H4 (cell line): ENCODE results near the gene SENP1. TPM values are rescaled to one million over a fixed set of nuclear protein-coding genes. Genes with fewer than 3 reads are reported as not detected.

Experiments used
- DNase-seq: peaks from one replicate; pipeline ENCODE4 v3.0.0-alpha.2; 2015; ENCODE audit warnings: low spot score
- total RNA-seq: library from RNA; depleted of rRNA; stranded (reverse); fragments of >200 nt; shearing (Covaris generic); gene quantifications from 2 replicates; pipeline ENCODE4 v1.2.3, GENCODE V29; 2014

SENP1 gene
- total RNA-seq, 1 experiment from 2014 or later = 35.8 TPM

- no peak for DNase-seq
Measured at GRCh38 chr12:48036818-48037217, 69.1 kb downstream of the SENP1 start.

DNA sequence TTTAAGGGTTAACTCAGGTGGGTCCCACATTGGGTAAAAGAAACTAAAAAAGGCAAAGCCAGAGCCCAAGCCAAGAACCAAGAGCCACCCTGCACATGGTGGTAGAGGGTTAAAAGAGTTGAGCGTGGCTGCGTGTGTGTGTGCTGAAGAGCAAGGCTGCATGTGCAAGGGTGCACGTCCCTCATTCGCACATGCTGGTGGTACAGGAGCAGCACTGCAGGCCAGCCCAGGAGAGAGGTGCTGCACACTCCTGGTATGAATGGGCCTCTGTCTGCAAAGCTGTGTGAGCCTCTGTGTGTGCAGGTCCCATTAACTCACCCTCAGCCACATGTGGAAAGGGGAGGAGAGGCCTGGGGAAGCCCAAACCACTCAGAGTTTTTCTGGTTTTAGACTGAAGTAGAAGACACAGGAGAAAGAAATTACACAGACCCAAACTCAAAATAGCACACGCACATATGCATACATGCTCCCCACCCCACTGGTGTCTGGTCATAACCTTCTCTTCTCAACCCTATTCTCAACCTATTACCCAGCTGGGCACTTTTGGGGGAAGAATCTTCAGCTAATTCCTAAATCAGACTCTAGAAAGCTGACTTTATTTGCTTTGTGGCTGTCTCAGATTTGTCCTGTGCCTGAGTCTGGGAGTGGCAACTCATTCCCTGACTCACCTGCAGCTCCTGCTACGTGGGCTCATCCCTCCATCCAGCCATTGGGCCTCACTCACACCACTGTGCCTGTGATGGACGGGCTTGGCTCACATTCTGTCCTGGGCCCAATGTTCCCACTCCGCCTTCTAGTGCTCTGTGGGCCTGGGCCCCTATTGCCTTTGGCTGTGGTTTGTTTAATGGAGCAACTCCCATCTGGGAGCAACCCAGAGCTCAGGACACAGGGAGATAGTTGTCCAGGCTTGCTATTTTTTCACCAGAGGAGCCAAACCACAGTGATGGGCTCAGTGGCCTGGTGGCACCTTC is 70.8 kb downstream of the SENP1 start:
- DNase-seq = no peak

GRCh38 chr12:48033451-48033850 is 72.4 kb downstream of the SENP1 start:
- no peak for DNase-seq

- DNase-seq = no peak
Measured at GRCh38 chr12:48032597-48032996, 73.3 kb downstream of the SENP1 start.

- DNase-seq = no peak
Measured at GRCh38 chr12:48031135-48031960, 74.5 kb downstream of the SENP1 start.

GRCh38 chr12:48030173-48030650 is 75.7 kb downstream of the SENP1 start:
- DNase-seq = no peak

DNA sequence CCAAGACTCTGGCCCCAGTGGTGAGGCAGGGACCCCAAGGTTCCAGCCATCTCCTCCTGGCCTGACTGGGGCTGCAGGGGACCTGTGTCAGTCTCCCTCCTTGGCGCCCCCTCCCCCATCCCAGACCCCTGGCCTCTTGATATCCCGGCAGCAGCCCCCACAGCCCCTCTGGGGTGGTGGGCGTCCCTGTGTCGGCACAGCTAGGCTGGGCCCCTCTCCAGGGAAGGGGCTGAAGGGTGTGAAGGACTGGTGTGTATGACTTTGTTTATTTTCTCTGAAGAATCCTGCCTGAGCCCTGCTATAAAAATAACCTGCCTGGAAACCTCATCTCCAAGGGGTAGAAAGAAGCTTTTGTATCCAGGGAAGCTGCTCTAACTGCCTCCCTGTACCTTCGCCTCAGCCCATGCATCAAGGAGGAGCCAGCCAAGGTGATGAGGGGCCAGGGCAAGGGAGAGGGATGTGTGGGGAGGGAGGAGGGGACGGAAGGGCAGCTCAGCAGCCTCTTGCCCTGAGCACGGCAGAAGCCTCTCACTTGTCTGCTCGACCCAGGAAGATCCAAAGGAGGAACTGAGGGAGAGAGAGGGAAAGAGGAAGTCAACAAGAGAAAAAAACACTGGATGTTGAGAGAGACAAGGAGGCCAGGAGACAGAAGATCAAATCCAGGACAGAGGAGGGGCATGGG is 76.2 kb downstream of the SENP1 start:
- DNase-seq = no peak

DNA sequence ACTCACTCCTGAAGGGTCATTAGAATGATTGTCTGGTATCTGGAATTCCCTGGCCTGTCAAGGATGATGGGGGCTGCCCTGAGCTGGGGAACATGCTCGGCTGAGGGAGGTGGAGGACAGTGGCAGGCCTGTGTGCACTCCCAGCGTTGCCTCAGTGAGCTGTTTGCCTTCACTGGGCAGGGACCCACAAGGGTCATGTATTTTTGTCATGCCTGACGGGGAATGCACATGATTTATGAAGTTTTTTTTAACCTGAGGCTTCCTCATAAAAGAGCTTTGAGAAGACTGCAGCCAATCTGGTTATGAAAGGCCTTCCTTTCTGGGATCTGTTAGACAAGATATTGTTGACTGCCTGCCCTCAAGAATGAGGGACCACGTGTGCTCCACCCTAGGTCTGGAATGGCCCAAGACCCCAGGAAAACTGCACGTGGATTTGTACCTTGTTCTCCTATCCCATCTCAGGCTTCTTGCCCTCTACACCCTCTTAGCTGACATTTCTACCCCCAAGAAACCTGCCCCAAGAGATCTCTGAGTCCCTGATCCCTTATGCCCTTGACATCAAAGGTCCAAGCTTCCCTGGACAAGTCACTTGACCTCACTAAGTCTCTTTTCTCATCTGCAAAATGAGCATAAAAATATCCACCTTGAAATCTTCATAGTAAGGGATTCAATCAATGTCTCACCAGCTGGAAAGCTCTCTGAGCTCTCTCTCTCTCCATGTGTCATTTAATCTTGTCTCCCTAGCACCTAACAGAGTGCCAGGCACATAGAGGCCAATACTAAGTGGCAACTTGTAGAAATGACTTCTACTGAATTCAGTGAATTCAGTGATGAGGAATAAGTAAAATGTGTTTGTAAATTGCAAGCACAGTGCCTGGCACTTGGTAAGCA is 77.1 kb downstream of the SENP1 start:
- no peak for DNase-seq

DNA sequence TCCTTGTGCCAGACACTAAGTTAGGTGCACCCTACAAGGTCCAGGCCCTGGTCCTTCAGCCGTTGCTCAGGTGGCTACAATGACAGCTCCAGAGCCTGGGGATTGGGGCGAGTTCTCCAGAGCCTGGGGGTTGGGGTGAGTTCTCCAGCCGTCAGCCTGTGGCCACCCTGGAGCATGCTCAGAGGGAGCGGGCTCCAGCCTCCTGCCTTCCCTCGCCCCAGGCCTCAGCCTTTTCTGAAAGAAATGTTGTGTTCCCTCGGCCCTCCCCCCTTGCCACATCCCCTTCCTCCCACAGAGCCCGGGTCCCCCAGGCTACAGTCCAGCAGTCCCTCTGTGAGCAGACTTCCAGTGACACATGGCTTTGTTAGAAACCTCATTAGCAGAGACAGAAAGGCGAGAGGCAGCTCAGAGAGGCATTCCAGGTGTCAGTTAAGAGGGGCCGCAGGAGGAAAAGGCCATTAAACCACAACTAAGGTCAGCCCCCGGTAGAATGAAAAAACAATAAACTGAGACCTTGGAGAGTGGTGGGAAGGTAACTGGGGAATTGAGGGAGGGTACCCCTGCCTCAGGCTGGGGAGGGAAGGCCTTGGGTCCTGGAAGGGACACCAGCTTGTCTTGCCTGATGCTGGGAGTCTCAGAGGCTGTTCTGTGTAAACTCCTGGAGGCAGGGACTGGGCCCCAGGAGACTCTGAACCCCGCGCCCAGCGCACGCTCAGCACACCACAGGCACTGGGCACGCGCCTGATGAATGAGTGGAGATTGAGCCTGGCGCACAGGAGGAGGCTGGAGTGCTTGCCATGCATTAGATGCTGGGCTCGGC is 78.5 kb downstream of the SENP1 start:
- no peak for DNase-seq

DNA sequence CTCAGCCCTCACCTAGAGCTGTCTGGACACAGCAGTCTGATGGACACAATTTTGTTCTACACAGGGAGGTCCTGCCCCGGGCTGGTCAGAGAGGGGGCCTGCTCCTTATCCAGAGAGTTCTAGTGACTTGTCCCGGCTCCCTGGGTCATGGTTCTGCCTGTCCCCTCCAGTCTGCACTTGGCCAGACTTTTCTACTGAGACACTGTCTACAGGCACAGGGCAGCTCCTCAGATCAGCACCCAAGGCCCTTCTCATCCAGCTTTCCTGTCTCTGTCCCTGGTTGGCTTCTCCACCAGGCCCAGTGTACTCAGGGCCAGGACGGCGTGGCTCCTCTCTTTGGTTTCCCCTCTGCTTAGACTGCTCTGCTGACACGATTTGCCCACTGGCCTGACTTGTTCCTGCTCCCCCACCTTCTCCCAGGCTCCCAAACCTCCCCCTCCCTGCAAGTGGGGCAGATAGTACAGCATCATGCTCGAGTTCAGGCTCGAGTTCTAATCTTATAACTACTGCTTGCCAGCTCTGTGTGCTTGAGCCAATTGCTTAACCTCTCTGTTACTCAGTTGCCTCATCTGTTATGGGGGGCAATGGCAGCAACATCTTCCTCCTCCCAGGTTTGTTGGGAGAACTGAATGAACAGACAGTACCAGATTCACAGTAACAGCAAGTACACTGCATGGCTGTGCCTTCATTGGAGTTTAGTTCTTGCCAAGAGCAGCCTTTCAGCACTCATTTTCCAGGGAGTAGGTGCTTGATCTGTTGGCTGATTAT is 79.6 kb downstream of the SENP1 start:
- no peak for DNase-seq

DNA sequence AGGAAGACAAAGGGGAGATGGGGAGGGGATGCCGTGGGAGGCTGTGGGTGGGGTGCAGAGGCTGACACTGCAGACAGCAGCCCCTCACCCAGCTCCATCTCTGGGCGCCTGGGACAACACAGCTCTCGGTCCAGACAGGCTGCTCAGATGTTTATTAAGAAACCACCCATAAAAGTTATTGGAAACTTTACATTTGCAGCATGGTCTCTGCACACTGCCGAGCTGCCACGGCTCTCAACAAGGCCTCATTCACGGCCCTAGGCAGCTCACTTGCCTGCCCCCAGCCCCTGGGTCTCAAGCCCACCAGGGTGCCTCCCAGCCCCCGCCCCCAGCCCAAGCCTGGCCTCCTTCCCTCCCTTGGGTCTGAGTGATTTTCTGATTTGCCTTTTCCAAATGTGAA is 80.6 kb downstream of the SENP1 start:
- DNase-seq = no peak

GRCh38 chr12:48024735-48025134 is 81.1 kb downstream of the SENP1 start:
- no peak for DNase-seq

GRCh38 chr12:48023386-48023785 is 82.5 kb downstream of the SENP1 start:
- DNase-seq = no peak

GRCh38 chr12:48022676-48023385 is 83.0 kb downstream of the SENP1 start:
- no peak for DNase-seq

GRCh38 chr12:48022180-48022521 is 83.7 kb downstream of the SENP1 start:
- DNase-seq = no peak

DNA sequence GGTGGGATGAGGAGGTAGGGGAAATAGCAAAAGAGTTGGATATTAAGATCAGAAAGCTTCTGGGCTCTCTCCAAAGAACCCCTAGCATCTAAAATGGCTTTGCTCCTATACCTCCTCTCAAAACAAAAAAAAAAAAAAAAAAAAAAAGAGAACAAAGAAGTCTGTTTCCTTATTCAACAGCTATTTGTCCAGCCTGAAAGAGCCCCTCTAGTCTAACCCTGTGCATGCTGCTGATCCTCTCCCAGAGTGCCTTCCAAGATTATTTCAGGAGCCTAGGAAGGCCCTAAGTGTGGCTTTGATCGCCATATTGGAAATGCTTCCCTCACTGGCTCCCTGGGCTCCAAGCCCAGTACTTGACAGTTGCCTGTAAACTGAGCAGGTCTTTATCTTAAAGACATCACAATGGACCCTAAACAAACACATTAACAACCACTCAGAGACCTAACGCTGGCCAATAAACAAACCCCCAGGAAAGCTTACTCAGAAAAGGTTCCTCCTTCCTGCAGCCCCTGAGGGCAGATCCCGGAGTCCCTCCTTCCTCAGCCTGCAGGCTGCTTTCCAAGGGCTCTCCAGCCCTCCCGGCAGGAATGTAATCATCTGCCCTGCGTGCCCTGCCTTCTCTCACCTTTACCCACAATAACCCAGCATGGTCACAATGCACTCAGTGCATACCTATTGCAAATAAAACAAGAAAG is 84.2 kb downstream of the SENP1 start:
- peak; percentile 86 for DNase-seq

DNA sequence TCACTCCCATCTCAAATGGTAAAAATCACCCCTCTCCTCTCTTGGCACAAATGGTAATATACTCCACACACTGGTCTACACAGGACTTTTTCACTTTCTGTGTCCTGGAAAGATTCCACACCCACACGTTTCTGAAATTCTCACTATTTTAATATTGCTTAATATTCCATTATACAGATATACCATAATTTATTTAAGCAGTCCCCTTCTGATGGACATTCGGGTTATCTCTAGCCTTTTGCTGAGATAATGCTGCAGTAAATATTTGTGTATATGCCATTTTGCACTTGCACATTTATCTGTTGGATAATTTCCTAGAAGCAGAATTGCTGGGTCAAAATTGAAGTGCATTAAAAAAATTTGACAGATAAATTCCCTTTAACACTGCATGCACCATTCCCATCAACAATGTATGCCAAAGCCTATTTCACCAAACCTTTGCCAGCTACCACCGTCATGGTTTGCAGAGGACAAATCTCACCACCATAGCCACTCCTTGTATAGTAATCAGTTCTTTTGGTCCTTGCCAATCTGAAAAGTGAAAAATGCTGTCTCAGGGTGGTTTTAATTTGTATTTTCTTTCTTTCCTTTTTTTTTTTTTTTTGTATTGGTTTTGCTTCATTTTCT is 86.1 kb downstream of the SENP1 start:
- DNase-seq = no peak

DNA sequence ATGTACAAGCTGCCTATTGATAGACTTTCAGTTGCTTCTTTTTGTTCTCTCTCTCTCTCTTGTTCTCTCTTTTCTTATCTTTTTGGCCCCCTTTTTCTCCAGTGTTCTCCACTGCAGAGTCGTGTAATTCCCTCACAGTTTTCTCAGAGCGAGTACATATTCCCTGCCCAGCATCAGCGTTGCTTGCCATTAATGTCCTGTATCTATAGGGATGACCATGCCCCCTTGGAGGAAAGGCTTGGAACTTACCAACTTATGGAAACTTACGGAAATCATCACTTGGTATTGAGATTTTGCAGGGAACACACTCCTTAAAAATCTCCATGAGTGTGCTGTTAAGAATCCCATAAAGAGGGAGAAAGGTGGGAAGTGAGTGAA is 87.3 kb downstream of the SENP1 start:
- no peak for DNase-seq
